Endothelial cell of umbilical vein (primary cell): ENCODE data around the gene ACTL10. TPM values are rescaled to one million over a fixed set of nuclear protein-coding genes. Genes with fewer than 3 reads are reported as not detected.
"Not testable (repeated sequence)": the region's sequence is repeated elsewhere in the genome, so short reads cannot be mapped to it uniquely, and the experiment has no call there.

Experiments used
- BruUV-seq: library from RNA; stranded (reverse); fragments of 400-500 nt; replicated peaks from 2 replicates; lab custom pipeline; 2021; lab: Mats Ljungman, UMichigan
- CTCF ChIA-PET: fragments of 300-600, 350-600 bp; sonication (Branson Sonifier 250); formaldehyde crosslinking; loops from one replicate; lab custom pipeline; 2021; ENCODE audit warnings: antibody characterized with exemption, inconsistent platforms; lab: Charles Lee
- POLR2A ChIA-PET: fragments of 300-600, 350-600 bp; sonication (Branson Sonifier 250); formaldehyde crosslinking; loops from one replicate; lab custom pipeline; 2021; ENCODE audit warnings: antibody characterized with exemption, inconsistent platforms; lab: Charles Lee
- DNase-seq: peaks from one replicate; pipeline ENCODE4 v3.0.0-alpha.2; 2011; ENCODE audit warnings: low read depth, low spot score
- FAIRE-seq: peaks from 2 replicates; lab custom pipeline; 2011; peaks lifted over from hg19 to GRCh38; lab: Jason Lieb, UNC
- H2AFZ ChIP-seq: 2 replicates; pipeline ENCODE4 v1.6.0; 2012; ENCODE audit warnings: low read depth, low read length, control low read depth, inconsistent platforms
- H3K27ac ChIP-seq: 2 replicates; pipeline ENCODE4 v1.5.1; 2011; ENCODE audit warnings: low read depth, mild to moderate bottlenecking, control low read depth, low read length, moderate library complexity; ENCODE audit not compliant: insufficient read depth
- H3K27me3 ChIP-seq, 2 experiments: 2 replicates each; pipeline versions ENCODE4 v1.6.0 to v1.6.1; 2011; ENCODE audit warnings: low read length in 2 of 2, mixed read lengths in 1 of 2; ENCODE audit not compliant: control insufficient read depth in 2 of 2, insufficient read depth in 2 of 2
- H3K36me3 ChIP-seq, 2 experiments: 2 replicates in 1 of 2; 3 replicates in 1 of 2; pipeline ENCODE4 v1.5.1; 2011; ENCODE audit warnings: low read length in 2 of 2, mild to moderate bottlenecking in 1 of 2, moderate library complexity in 1 of 2; ENCODE audit not compliant: control insufficient read depth in 2 of 2, insufficient read depth in 2 of 2; ENCODE audit errors: extremely low read depth in 1 of 2
- H3K4me1 ChIP-seq: 3 replicates; pipeline ENCODE4 v1.5.1; 2011; ENCODE audit warnings: mild to moderate bottlenecking, low read length; ENCODE audit not compliant: control insufficient read depth, insufficient read depth; ENCODE audit errors: extremely low read depth
- H3K4me2 ChIP-seq: 2 replicates; pipeline ENCODE4 v1.6.1; 2011; ENCODE audit warnings: low read length, control low read depth, mixed read lengths; ENCODE audit not compliant: insufficient read depth
- H3K4me3 ChIP-seq, 3 experiments: fragments of 200-600 bp in 1 of 3; sonication (generic), shearing (Covaris generic) in 1 of 3; replicated peaks in 1 of 3; 2 replicates each; pipeline ENCODE4 v1.5.1; 2011 to 2016; ENCODE audit warnings: control low read depth in 3 of 3, low read length in 3 of 3, mild to moderate bottlenecking in 2 of 3, inconsistent platforms in 1 of 3, low read depth in 1 of 3, moderate library complexity in 1 of 3; ENCODE audit not compliant: insufficient read depth in 1 of 3
- H3K79me2 ChIP-seq: 2 replicates; pipeline ENCODE4 v1.6.0; 2012; ENCODE audit warnings: low read length, inconsistent platforms; ENCODE audit not compliant: control insufficient read depth, insufficient read depth
- H3K9ac ChIP-seq: replicated peaks from 2 replicates; pipeline ENCODE3; 2011; ENCODE audit warnings: low read length, control low read depth; ENCODE audit not compliant: insufficient read depth; ENCODE audit errors: extremely low read depth
- H3K9me1 ChIP-seq: replicated peaks from 3 replicates; pipeline ENCODE4 v1.6.0; 2011; ENCODE audit warnings: mild to moderate bottlenecking, low read length; ENCODE audit not compliant: control insufficient read depth, insufficient read depth; ENCODE audit errors: extremely low read depth
- H3K9me3 ChIP-seq: replicated peaks from 2 replicates; pipeline ENCODE4 v1.5.1; 2012; ENCODE audit warnings: low read length, inconsistent platforms; ENCODE audit not compliant: control insufficient read depth, insufficient read depth
- H4K20me1 ChIP-seq: replicated peaks from 2 replicates; pipeline ENCODE3; 2011; ENCODE audit warnings: mild to moderate bottlenecking, low read length; ENCODE audit not compliant: control insufficient read depth, insufficient read depth; ENCODE audit errors: extremely low read depth
- CTCF ChIP-seq, 2 donors: IDR thresholded peaks; 1 replicate in 1 of 2; 2 replicates in 1 of 2; pipeline ENCODE4 v1.5.1; 2011; ENCODE audit warnings: low read length in 2 of 2, mild to moderate bottlenecking in 2 of 2, moderate library complexity in 2 of 2, control low read depth in 1 of 2, inconsistent platforms in 1 of 2, low read depth in 1 of 2; ENCODE audit not compliant: insufficient read depth in 1 of 2; ENCODE audit errors: extremely low read depth in 1 of 2
- EZH2 ChIP-seq: IDR thresholded peaks from 2 replicates; pipeline ENCODE4 v1.6.1; 2012; ENCODE audit warnings: borderline replicate concordance, low read depth, mild to moderate bottlenecking, moderate library complexity, low read length, inconsistent platforms; ENCODE audit not compliant: severe bottlenecking
- FOS ChIP-seq: IDR thresholded peaks from 2 replicates; pipeline ENCODE4 v1.6.1; 2011; ENCODE audit warnings: mild to moderate bottlenecking, low read length, moderate library complexity, borderline replicate concordance; ENCODE audit not compliant: insufficient read depth
- GATA2 ChIP-seq: IDR thresholded peaks from 2 replicates; pipeline ENCODE4 v1.7.0; 2011; ENCODE audit warnings: low read depth, mild to moderate bottlenecking, moderate library complexity, mixed read lengths, low read length; ENCODE audit not compliant: insufficient read length, insufficient read depth
- JUN ChIP-seq: IDR thresholded peaks from 2 replicates; pipeline ENCODE4 v1.6.1; 2011; ENCODE audit warnings: borderline replicate concordance, low read depth; ENCODE audit not compliant: insufficient read length, insufficient read depth
- MAX ChIP-seq: IDR thresholded peaks from 2 replicates; pipeline ENCODE4 v1.6.1; 2011; ENCODE audit not compliant: insufficient read depth, insufficient read length
- MYC ChIP-seq: IDR thresholded peaks from one replicate; pipeline ENCODE4 v1.6.1; 2011; ENCODE audit warnings: mild to moderate bottlenecking, low read depth, low read length
- POLR2A ChIP-seq: IDR thresholded peaks from 2 replicates; pipeline ENCODE4 v1.6.1; 2012; ENCODE audit warnings: low read depth, mild to moderate bottlenecking, control low read depth, low read length
- POLR2AphosphoS5 ChIP-seq: IDR thresholded peaks from 2 replicates; pipeline ENCODE4 v1.6.1; 2012; ENCODE audit warnings: low read depth, mild to moderate bottlenecking, control low read depth, low read length, moderate library complexity; ENCODE audit not compliant: insufficient read depth
- dilution Hi-C: fragments of 300-500 bp; cut with MboI; formaldehyde crosslinking; loops from one replicate; pipeline ENCODE4 v1.15.0; 2019; ENCODE audit warnings: low sequenced_read_pairs; ENCODE audit not compliant: extremely low pct_ligation_motif_present
- intact Hi-C: fragments of 100-400 bp; cut with micrococcal nuclease; formaldehyde crosslinking; loops from one replicate; pipeline ENCODE4 v1.10.0; 2022
- polyA plus RNA-seq, 4 experiments: library from polyadenylated mRNA; depleted of rRNA in 3 of 4; stranded (reverse) in 3 of 4; unstranded in 1 of 4; fragments of >200 nt; gene quantifications; 2 replicates each; pipeline versions ENCODE4 v1.2.1 to v1.2.3, GENCODE V29; 2011 to 2012; ENCODE audit warnings: missing spikeins in 1 of 4
- total RNA-seq: library from RNA; stranded (reverse); gene quantifications from 2 replicates; pipeline ENCODE4 v1.2.3, GENCODE V29; 2021

Gene ACTL10
- total and polyA plus RNA-seq, 2 donors (not counting 3 experiments of a cell fraction or from before 2014, with no cell fraction given): 0.92 to 1.4 TPM

- FAIRE-seq: no peak
Observed at GRCh38 chr20:33697129-33697528, 30.4 kb downstream of the ACTL10 start.

GRCh38 chr20:33698966-33699365 lies 32.2 kb downstream of the ACTL10 start:
- H4K20me1 ChIP-seq, DNase-seq, H3K9me3 ChIP-seq, H3K27ac ChIP-seq, H2AFZ ChIP-seq, H3K27me3 ChIP-seq, POLR2A ChIA-PET, H3K4me2 ChIP-seq, H3K4me3 ChIP-seq, dilution Hi-C loops, BruUV-seq, H3K36me3 ChIP-seq, FAIRE-seq, CTCF ChIA-PET, H3K79me2 ChIP-seq, H3K9me1 ChIP-seq, intact Hi-C loops, H3K9ac ChIP-seq, H3K4me1 ChIP-seq: not testable (repeated sequence)

More at GRCh38 chr20:33697129-33697528, 30.4 kb downstream of the ACTL10 start:
- dilution Hi-C loops: no loop called here
- Histone ChIP-seq H4K20me1 (no peaks in the 10 kb centered on the region), H3K9me1 (no peaks in the 10 kb centered on the region), H3K9ac (no peak overlapping the region), H3K4me1 (no peaks in the 10 kb centered on the region), H3K27ac (no peak overlapping the region), H3K79me2 (no peaks in the 10 kb centered on the region), H2AFZ (no peak overlapping the region), H3K4me3 (no peak overlapping the region), H3K27me3 (no peaks in the 10 kb centered on the region), H3K9me3 (no peaks in the 10 kb centered on the region), H3K4me2 (no peak overlapping the region), H3K36me3 (no peaks in the 10 kb centered on the region)
- BruUV-seq: no TSS peak
- POLR2A ChIA-PET: no interaction called here
- CTCF ChIA-PET: no interaction called here
- no peak for TF ChIP-seq GATA2
- no peak for TF ChIP-seq FOS
- no peak for TF ChIP-seq POLR2A
- TF ChIP-seq CTCF (IDR thresholded peaks at IDR 0.05; ENCODE audit: extremely low read depth in 1 of 2, insufficient read depth in 1 of 2, low read depth in 1 of 2, low read length in 2 of 2): no peak
- no peak for TF ChIP-seq JUN
- TF ChIP-seq MAX: no peak
- TF ChIP-seq EZH2: no peak
- no peak for TF ChIP-seq MYC
- no peak for TF ChIP-seq POLR2AphosphoS5
- intact Hi-C loops: no loop called here
- no peak for DNase-seq
